PC-9 (cell line): ENCODE results near the gene ANKLE2.
"Not testable (repeated sequence)": the region's sequence is repeated elsewhere in the genome, so short reads cannot be mapped to it uniquely, and the experiment has no call there.

Source experiments
- CTCF ChIP-seq: fragments of 200-600 bp; sonication (generic); conservative IDR thresholded peaks from 2 replicates; pipeline ENCODE4 v1.6.1; 2017; ENCODE audit warnings: mixed run types, antibody characterized with exemption, mild to moderate bottlenecking, moderate library complexity
- EZH2 ChIP-seq: fragments of 200-600 bp; sonication (generic); IDR thresholded peaks from 2 replicates; pipeline ENCODE4 v1.8.0; 2017; ENCODE audit warnings: antibody characterized with exemption, low read depth

- TF ChIP-seq CTCF, EZH2: not testable (repeated sequence)
Observed at GRCh38 chr12:132776230-132776625, 14.6 kb upstream of the ANKLE2 start.
